Inferior parietal cortex (tissue), 1 donor: Measurements from ENCODE around the gene NCKAP5.

ENCODE experiments used
- DNase-seq: peaks from one replicate; pipeline ENCODE4 v3.0.0-alpha.2; 2016; ENCODE audit errors: extremely low spot score

Gene NCKAP5

GRCh38 chr2:133004623-133005022 is 563.6 kb downstream of the NCKAP5 start:
- DNase-seq: no peak

GRCh38 chr2:132999421-132999820 is 568.8 kb downstream of the NCKAP5 start:
- no peak for DNase-seq

- no peak for DNase-seq
These were observed 570.0 kb downstream of the NCKAP5 start for GRCh38 chr2:132998221-132998620.

GRCh38 chr2:132991471-132992045 is 576.7 kb downstream of the NCKAP5 start:
- DNase-seq: no peak

- DNase-seq: no peak
These were observed 583.5 kb downstream of the NCKAP5 start for GRCh38 chr2:132984731-132985130.

GRCh38 chr2:132980304-132980703 is 588.0 kb downstream of the NCKAP5 start:
- no peak for DNase-seq

GRCh38 chr2:132979339-132980093 is 588.7 kb downstream of the NCKAP5 start:
- DNase-seq: no peak

- no peak for DNase-seq
These were observed 589.4 kb downstream of the NCKAP5 start for GRCh38 chr2:132978840-132979239.

- peak; percentile 37 for DNase-seq
These were observed 590.3 kb downstream of the NCKAP5 start for GRCh38 chr2:132977812-132978529.

- DNase-seq: no peak
These were observed 592.8 kb downstream of the NCKAP5 start for GRCh38 chr2:132975193-132976105.

GRCh38 chr2:132974467-132975095 is 593.7 kb downstream of the NCKAP5 start:
- no peak for DNase-seq

- DNase-seq: no peak
These were observed 596.8 kb downstream of the NCKAP5 start for GRCh38 chr2:132971310-132972061.

GRCh38 chr2:132969371-132969985 is 598.8 kb downstream of the NCKAP5 start:
- DNase-seq: no peak

- DNase-seq: no peak
These were observed 602.8 kb downstream of the NCKAP5 start for GRCh38 chr2:132965460-132965859.

- DNase-seq: no peak
These were observed 605.1 kb downstream of the NCKAP5 start for GRCh38 chr2:132963161-132963560.

GRCh38 chr2:132958887-132959286 is 609.4 kb downstream of the NCKAP5 start:
- no peak for DNase-seq

- no peak for DNase-seq
These were observed 612.2 kb downstream of the NCKAP5 start for GRCh38 chr2:132955871-132956615.

GRCh38 chr2:132953771-132954170 is 614.5 kb downstream of the NCKAP5 start:
- no peak for DNase-seq

GRCh38 chr2:132951008-132951714 is 617.1 kb downstream of the NCKAP5 start:
- no peak for DNase-seq
